Caco-2 (cell line): ENCODE data around the gene DIP2A. TPM values are rescaled to one million over a fixed set of nuclear protein-coding genes. Genes with fewer than 3 reads are reported as not detected.

ENCODE experiments used
- BruUV-seq: library from RNA; stranded (reverse); fragments of 400-500 nt; replicated peaks from 2 replicates; lab custom pipeline; 2021; lab: Mats Ljungman, UMichigan
- CTCF ChIA-PET: fragments of 300-600 bp; sonication (Branson Sonifier 250); formaldehyde crosslinking; loops from one replicate; lab custom pipeline; 2022; ENCODE audit warnings: antibody characterized with exemption; lab: Charles Lee
- POLR2A ChIA-PET: fragments of 300-600 bp; sonication (Branson Sonifier 250); formaldehyde crosslinking; loops from one replicate; lab custom pipeline; 2022; ENCODE audit warnings: antibody characterized with exemption; lab: Charles Lee
- DNase-seq, 2 experiments: peaks; one replicate each; pipeline versions ENCODE4 v3.0.0 to v3.0.0-alpha.2; 2020 to 2022
- H3K27me3 ChIP-seq: replicated peaks from 2 replicates; pipeline ENCODE4 v1.6.0; 2011; ENCODE audit warnings: low read length; ENCODE audit not compliant: control insufficient read depth, insufficient read depth
- H3K36me3 ChIP-seq: 2 replicates; pipeline ENCODE4 v1.5.1; 2011; ENCODE audit warnings: low read length; ENCODE audit not compliant: control insufficient read depth, insufficient read depth
- H3K4me1 ChIP-seq: fragments of 250-450 bp; sonication (Bioruptor Pico); 2 replicates; pipeline ENCODE4 v1.5.1; 2020; ENCODE audit warnings: mild to moderate bottlenecking
- H3K4me3 ChIP-seq: 2 replicates; pipeline ENCODE4 v1.5.1; 2011; ENCODE audit warnings: low read depth, mild to moderate bottlenecking, control low read depth, low read length
- H3K9me3 ChIP-seq: fragments of 250-450 bp; sonication (Bioruptor Pico); 2 replicates; pipeline ENCODE4 v1.5.1; 2020; ENCODE audit warnings: mild to moderate bottlenecking, moderate library complexity
- H3K27ac Mint-ChIP-seq: one replicate; pipeline ENCODE4 v1.8.0; 2022; ENCODE audit warnings: mixed read lengths; ENCODE audit not compliant: unreplicated experiment
- H3K27me3 Mint-ChIP-seq: one replicate; pipeline ENCODE4 v1.8.0; 2022; ENCODE audit warnings: mixed read lengths; ENCODE audit not compliant: insufficient read depth, unreplicated experiment
- H3K36me3 Mint-ChIP-seq: one replicate; pipeline ENCODE4 v1.8.0; 2022; ENCODE audit warnings: mild to moderate bottlenecking, mixed read lengths; ENCODE audit not compliant: insufficient read depth, unreplicated experiment
- H3K4me1 Mint-ChIP-seq: one replicate; pipeline ENCODE4 v1.8.0; 2022; ENCODE audit warnings: low read depth, mixed read lengths; ENCODE audit not compliant: unreplicated experiment
- H3K4me3 Mint-ChIP-seq: one replicate; pipeline ENCODE4 v1.8.0; 2022; ENCODE audit warnings: mild to moderate bottlenecking, moderate library complexity, mixed read lengths; ENCODE audit not compliant: unreplicated experiment
- H3K9me3 Mint-ChIP-seq: one replicate; pipeline ENCODE4 v1.8.0; 2022; ENCODE audit warnings: mixed read lengths; ENCODE audit not compliant: unreplicated experiment
- CTCF ChIP-seq, 2 experiments: fragments of 200-600 bp in 1 of 2; IDR thresholded peaks; 1 replicate in 1 of 2; 2 replicates in 1 of 2; pipeline versions ENCODE4 v1.5.1 to v1.8.0; 2011 to 2022; ENCODE audit warnings: antibody characterized with exemption in 1 of 2, control low read depth in 1 of 2, inconsistent platforms in 1 of 2, low read depth in 1 of 2, low read length in 1 of 2, mild to moderate bottlenecking in 1 of 2, moderate library complexity in 1 of 2; ENCODE audit not compliant: insufficient read depth in 1 of 2, severe bottlenecking in 1 of 2, unreplicated experiment in 1 of 2
- intact Hi-C: fragments of 100-400 bp; cut with micrococcal nuclease; formaldehyde crosslinking; loops from one replicate; pipeline ENCODE4 v1.10.0; 2022; ENCODE audit not compliant: unreplicated experiment
- total RNA-seq: library from RNA; stranded (reverse); gene quantifications from 2 replicates; pipeline ENCODE4 v1.2.3, GENCODE V29; 2022

DIP2A gene
- total RNA-seq, 1 experiment from 2014 or later: 44.6 TPM

- no peaks in the 10 kb centered on the region for H3K4me1 ChIP-seq
- Mint-ChIP-seq H3K36me3 (peaks cover 46% of the 10 kb centered on the region), H3K9me3 (no peaks in the 10 kb centered on the region), H3K4me1 (no peaks in the 10 kb centered on the region), H3K27ac (no peak overlapping the region), H3K27me3 (no peaks in the 10 kb centered on the region), H3K4me3 (no peak overlapping the region)
- H3K4me3 ChIP-seq: no peak overlapping the region
- POLR2A ChIA-PET: no interaction called here
- CTCF ChIA-PET: no interaction called here
- no peak for TF ChIP-seq CTCF (IDR thresholded peaks at IDR 0.05; ENCODE audit: insufficient read depth in 1 of 2, low read depth in 1 of 2, low read length in 1 of 2, severe bottlenecking in 1 of 2, unreplicated experiment in 1 of 2)
- H3K36me3 ChIP-seq: no peaks in the 10 kb centered on the region
- no peaks in the 10 kb centered on the region for H3K27me3 ChIP-seq
- DNase-seq: no peak
- no peaks in the 10 kb centered on the region for H3K9me3 ChIP-seq
- intact Hi-C loops: no loop called here
- BruUV-seq: no TSS peak
These were observed 45.9 kb upstream of the DIP2A start for GRCh38 chr21:46412521-46413364.

GRCh38 chr21:46413365-46413696 is 45.4 kb upstream of the DIP2A start:
- POLR2A ChIA-PET: no interaction called here
- H3K36me3 Mint-ChIP-seq: peaks cover 43% of the 10 kb centered on the region
- intact Hi-C loops: no loop called here
- no peak for DNase-seq
- no peaks in the 10 kb centered on the region for H3K9me3 ChIP-seq
- no TSS peak for BruUV-seq
- TF ChIP-seq CTCF (IDR thresholded peaks at IDR 0.05; ENCODE audit: insufficient read depth in 1 of 2, low read depth in 1 of 2, low read length in 1 of 2, severe bottlenecking in 1 of 2, unreplicated experiment in 1 of 2): no peak
- H3K4me3 Mint-ChIP-seq: no peak overlapping the region
- no peaks in the 10 kb centered on the region for H3K36me3 ChIP-seq
- H3K27me3 Mint-ChIP-seq: no peaks in the 10 kb centered on the region
- CTCF ChIA-PET: interaction anchor here (0.7 kb wide), 1 partner anchor 270 kb away, joined by 3 read pairs; no protein-coding TSS in a partner anchor
- H3K9me3 Mint-ChIP-seq: no peaks in the 10 kb centered on the region
- no peaks in the 10 kb centered on the region for H3K27me3 ChIP-seq
- no peaks in the 10 kb centered on the region for H3K4me1 Mint-ChIP-seq
- H3K4me3 ChIP-seq: no peak overlapping the region
- H3K4me1 ChIP-seq: no peaks in the 10 kb centered on the region
- no peak overlapping the region for H3K27ac Mint-ChIP-seq

GRCh38 chr21:46414965-46415275 is 43.8 kb upstream of the DIP2A start:
- Mint-ChIP-seq H3K27me3 (no peaks in the 10 kb centered on the region), H3K36me3 (peaks cover 43% of the 10 kb centered on the region), H3K9me3 (no peaks in the 10 kb centered on the region), H3K27ac (no peak overlapping the region), H3K4me1 (no peaks in the 10 kb centered on the region), H3K4me3 (no peak overlapping the region)
- CTCF ChIA-PET: no interaction called here
- H3K9me3 ChIP-seq: no peaks in the 10 kb centered on the region
- BruUV-seq: no TSS peak
- POLR2A ChIA-PET: no interaction called here
- no peaks in the 10 kb centered on the region for H3K36me3 ChIP-seq
- TF ChIP-seq CTCF (IDR thresholded peaks at IDR 0.05; ENCODE audit: insufficient read depth in 1 of 2, low read depth in 1 of 2, low read length in 1 of 2, severe bottlenecking in 1 of 2, unreplicated experiment in 1 of 2): no peak
- DNase-seq: no peak
- intact Hi-C loops: no loop called here
- H3K4me3 ChIP-seq: no peak overlapping the region
- no peaks in the 10 kb centered on the region for H3K4me1 ChIP-seq
- H3K27me3 ChIP-seq: no peaks in the 10 kb centered on the region
